ENCODE measurements around the gene MS4A2. TPM values are rescaled to one million over a fixed set of nuclear protein-coding genes. Genes with fewer than 3 reads are reported as not detected.
"Not testable (repeated sequence)": the region's sequence is repeated elsewhere in the genome, so short reads cannot be mapped to it uniquely, and the experiment has no call there.

The MS4A2 gene
- total RNA-seq, 1 donor from 2014 or later: 20.6 TPM

DNA sequence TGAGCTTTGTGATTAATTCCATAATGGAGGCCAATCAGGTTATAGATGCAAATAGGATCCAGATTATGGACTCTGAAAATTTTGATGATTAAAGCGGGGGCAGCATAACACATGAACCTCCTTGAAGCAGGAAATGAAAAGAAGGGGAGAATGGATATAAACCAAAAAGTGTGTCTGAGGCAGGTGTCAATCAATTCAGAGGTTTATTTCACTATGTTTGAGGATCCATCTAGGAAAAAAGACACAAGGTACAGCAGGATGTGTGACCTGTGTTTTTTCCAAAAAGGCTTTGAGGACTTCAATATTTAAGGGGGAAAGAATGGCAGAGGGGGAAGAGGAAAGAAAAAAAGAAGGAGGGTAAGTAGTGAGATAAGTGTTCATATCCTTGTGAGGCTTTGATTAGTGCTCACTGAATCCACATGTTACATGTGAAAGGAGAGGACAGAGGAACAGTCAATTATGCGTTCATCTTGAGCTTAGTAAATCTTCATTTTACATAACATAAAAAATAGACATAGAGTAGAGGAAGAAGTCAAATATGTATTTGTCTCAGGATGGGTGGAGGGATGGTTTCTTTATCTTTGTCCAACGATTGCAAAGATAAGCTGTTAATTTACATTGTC, 34.1 kb downstream of the MS4A2 start:
- no peaks in the 10 kb centered on the region for H3K27me3 ChIP-seq
- H3K4me3 ChIP-seq: no peak overlapping the region
- H3K4me1 ChIP-seq: no peaks in the 10 kb centered on the region
- DNase-seq (no peak), ATAC-seq (no peak)
- intact Hi-C loops (cut with DNase I): no loop called here
- H3K9me3 ChIP-seq: no peaks in the 10 kb centered on the region
- H3K36me3 ChIP-seq: no peaks in the 10 kb centered on the region
- no peak overlapping the region for H3K27ac ChIP-seq
- TF ChIP-seq, protein P1, sequence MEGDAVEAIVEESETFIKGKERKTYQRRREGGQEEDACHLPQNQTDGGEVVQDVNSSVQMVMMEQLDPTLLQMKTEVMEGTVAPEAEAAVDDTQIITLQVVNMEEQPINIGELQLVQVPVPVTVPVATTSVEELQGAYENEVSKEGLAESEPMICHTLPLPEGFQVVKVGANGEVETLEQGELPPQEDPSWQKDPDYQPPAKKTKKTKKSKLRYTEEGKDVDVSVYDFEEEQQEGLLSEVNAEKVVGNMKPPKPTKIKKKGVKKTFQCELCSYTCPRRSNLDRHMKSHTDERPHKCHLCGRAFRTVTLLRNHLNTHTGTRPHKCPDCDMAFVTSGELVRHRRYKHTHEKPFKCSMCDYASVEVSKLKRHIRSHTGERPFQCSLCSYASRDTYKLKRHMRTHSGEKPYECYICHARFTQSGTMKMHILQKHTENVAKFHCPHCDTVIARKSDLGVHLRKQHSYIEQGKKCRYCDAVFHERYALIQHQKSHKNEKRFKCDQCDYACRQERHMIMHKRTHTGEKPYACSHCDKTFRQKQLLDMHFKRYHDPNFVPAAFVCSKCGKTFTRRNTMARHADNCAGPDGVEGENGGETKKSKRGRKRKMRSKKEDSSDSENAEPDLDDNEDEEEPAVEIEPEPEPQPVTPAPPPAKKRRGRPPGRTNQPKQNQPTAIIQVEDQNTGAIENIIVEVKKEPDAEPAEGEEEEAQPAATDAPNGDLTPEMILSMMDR (IDR thresholded peaks at IDR 0.05): no peak

DNA sequence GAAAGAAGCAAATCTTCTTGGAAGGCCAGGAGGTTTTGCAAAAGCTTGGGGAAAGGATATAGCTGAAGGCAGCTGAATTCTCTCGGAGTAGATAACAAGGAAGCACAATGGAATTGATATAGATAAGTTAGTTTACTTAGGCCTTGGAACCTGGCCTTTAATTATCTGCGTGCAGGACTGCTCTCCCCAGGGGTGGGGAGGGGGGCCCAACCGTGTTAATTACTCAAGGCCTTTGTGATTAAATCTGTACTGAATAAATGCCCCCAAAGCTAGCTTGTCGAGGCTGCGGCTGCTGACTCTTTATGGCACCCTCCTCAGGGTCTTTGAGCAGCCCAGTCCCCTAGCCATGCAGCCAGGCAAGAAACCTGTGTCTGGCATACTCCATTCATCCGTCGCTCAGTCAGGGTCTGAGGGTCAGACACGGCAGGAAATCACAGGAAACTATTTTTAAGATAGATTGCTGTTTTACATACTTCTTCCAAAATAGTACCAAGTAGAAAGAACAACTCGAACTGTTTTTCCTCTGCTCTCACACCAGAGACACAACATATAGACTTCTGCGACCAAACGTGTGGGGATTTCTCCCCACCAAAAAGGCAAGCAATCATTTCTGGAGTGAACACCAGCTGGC, 36.5 kb downstream of the MS4A2 start:
- no peak overlapping the region for H3K4me3 ChIP-seq
- no peak overlapping the region for H3K27ac ChIP-seq
- no peaks in the 10 kb centered on the region for H3K36me3 ChIP-seq
- no peaks in the 10 kb centered on the region for H3K4me1 ChIP-seq
- intact Hi-C loops (cut with DNase I): no loop called here
- ATAC-seq (no peak), DNase-seq (no peak)
- no peaks in the 10 kb centered on the region for H3K9me3 ChIP-seq
- TF ChIP-seq, protein P1 (IDR thresholded peaks at IDR 0.05): no peak
- H3K27me3 ChIP-seq: no peaks in the 10 kb centered on the region

DNA sequence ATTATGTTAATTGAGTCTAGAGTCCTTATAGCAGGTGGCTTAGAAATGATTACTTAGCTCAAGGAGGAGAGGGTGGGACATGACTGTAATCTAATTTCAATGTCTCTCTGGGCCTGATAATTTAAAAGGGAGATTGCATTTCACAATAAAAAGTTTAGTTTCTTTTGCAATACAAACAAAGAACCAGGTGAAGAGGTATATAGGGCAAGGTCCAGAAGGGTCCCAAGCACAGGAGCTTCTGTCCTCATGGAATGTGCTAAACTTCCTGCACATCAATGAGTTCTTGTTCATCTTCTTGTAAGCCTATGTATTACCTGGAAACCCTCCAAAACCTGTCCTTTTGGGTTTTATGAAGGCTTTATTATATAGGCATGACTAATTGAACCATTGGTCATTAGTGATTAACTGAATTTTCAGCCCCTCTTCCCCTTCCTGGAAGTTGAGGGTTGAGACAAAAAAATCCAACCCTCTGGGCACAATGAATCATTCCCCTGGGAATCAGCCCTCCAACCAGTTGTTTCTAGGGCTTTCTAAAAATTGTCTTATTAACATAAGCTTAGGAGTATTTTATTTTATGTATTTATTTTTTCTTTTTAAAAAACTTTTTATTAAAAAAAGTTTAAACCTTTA, 37.6 kb downstream of the MS4A2 start:
- Histone ChIP-seq H3K27ac (no peak overlapping the region), H3K27me3 (no peaks in the 10 kb centered on the region), H3K36me3 (no peaks in the 10 kb centered on the region), H3K4me3 (no peak overlapping the region), H3K9me3 (no peaks in the 10 kb centered on the region), H3K4me1 (no peaks in the 10 kb centered on the region)
- DNase-seq: no peak
- TF ChIP-seq, protein P1 (IDR thresholded peaks at IDR 0.05): no peak
- intact Hi-C loops (cut with DNase I): no loop called here
- no peak for ATAC-seq

DNA sequence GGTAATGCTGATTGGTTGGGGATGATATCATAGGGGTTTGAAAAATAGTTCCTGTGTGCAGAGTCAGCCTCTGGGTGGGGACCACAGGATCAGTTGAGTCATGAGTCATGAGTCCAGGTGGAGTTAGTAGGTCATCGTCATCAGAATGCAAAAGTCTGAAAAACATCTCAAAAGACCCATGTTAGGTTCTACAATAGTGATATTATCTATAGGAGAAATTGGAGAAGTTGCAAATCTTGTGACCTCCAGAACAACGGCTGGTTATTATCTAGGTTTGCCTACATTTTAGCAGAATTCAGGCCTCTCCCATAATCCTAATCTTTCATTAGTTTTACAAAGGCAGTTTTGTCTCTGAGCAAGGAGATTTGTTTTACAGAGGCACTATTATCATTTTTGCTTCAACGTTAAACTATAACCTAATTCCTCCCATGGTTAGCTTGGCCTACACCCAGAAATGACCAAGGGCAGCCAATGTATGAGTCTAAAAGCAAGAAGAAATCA, 38.9 kb downstream of the MS4A2 start:
- Histone ChIP-seq H3K9me3 (no peaks in the 10 kb centered on the region), H3K27me3 (no peaks in the 10 kb centered on the region), H3K4me1 (no peaks in the 10 kb centered on the region), H3K27ac (no peak overlapping the region), H3K36me3 (no peaks in the 10 kb centered on the region), H3K4me3 (no peak overlapping the region)
- no peak for DNase-seq
- TF ChIP-seq, protein P1 (IDR thresholded peaks at IDR 0.05): no peak
- ATAC-seq: no peak
- intact Hi-C loops (cut with DNase I): no loop called here

DNA sequence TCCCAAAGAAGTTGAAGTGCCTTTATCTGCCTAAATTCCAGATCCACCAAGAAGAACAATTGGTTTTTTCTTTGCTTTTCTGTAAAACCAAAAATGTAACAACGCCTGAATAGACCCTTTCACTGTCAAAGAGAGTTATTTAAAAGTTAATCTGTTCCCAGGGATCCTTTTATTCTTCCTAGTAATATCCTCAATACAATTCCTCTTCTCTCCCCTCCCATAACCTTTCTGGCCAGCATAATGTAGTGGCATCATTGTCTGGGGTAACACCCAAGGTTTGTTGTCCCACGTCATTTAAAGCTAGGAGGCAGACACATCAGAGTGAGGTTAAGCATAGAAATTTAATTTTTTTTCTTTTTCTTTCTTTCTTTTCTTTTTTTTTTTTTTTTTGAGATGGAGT, 39.9 kb downstream of the MS4A2 start:
- Histone ChIP-seq H3K36me3 (no peaks in the 10 kb centered on the region), H3K4me1 (no peaks in the 10 kb centered on the region), H3K27me3 (no peaks in the 10 kb centered on the region), H3K27ac (no peak overlapping the region), H3K9me3 (no peaks in the 10 kb centered on the region), H3K4me3 (no peak overlapping the region)
- intact Hi-C loops (cut with DNase I): no loop called here
- TF ChIP-seq, protein P1 (IDR thresholded peaks at IDR 0.05): no peak
- DNase-seq: no peak
- no peak for ATAC-seq

DNA sequence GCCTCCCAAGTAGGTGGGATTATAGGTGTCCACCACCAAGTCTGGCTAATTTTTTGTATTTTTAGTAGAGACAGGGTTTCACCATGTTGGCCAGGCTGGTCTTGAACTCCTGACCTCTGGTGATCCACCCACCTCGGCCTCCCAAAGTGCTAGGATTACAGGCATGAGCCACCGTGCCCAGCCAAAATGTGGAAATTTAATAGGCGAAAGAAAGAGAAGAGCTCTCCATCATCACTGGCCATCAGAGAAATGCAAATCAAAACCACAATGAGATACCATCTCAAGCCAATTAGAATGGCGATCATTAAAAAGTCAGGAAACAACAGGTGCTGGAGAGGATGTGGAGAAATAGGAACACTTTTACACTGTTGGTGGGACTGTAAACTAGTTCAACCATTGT, 40.4 kb downstream of the MS4A2 start:
- H3K9me3 ChIP-seq; H3K4me3 ChIP-seq; H3K27ac ChIP-seq; intact Hi-C loops (cut with DNase I); DNase-seq; ATAC-seq; H3K4me1 ChIP-seq; H3K27me3 ChIP-seq; H3K36me3 ChIP-seq: not testable (repeated sequence)

Data from upper lobe of right lung (tissue), 1 donor.